ENCODE data around the gene CACNA2D1.

CACNA2D1 gene

GRCh38 chr7:81929386-81929785 lies 514.2 kb downstream of the CACNA2D1 start:
- no peak for FAIRE-seq

DNA sequence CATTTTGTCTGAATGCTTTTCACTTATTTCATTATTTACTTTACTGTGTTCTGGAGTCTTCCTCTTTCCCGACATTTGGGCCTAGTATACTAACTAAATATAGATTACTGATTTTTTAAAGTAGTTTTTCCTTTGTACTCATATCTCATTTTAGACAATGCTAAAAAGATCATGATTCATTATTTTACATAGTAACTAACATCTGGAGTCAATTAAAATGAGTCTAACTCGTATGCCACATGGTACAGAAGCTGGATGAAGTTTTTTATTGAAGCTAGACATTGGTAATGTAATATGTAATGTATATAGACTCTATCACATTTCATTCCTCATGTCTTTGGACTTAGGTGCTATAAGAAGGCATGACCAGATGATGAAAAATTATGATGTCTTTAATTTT lies 517.4 kb downstream of the CACNA2D1 start:
- no peak for FAIRE-seq

DNA sequence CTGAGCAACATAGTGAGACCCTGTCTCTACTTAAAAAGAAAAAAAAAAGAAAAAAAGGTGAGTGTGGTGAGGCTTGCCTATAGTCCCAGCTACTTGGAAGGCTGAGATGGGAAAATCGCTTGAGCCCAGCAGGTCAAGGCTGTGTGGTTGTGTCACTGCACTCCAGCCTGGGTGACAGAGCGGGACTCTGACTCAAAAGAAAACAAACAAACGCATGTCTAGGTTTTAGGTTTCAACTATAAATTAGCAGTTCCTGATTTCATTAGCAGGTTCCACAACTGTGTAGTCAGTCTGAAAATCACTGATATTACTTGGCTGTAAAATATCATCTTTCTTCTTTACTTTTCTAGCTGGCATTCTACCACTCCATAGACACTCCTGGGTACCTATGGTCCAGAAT lies 518.0 kb downstream of the CACNA2D1 start:
- no peak for FAIRE-seq

DNA sequence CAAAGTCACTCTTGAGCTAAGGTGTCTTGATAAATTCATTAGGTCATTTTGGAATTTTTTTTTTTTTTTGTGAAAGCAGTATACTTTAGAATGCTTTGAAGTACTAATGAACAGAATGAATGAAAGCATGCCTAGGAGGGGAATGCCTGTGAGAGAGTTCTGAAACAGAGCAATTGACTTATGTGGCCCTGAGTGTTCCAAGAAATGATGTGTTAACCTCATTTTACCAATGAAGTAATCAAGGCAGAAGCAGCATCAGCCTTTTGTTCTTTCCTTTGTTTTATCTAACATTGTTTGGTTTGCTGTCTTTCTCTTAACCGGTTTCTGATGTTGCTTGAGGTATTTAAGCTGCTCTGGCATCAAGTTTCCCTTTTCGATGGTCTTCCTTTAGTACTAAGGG lies 519.1 kb downstream of the CACNA2D1 start:
- FAIRE-seq: no peak

- no peak for FAIRE-seq
Measured at GRCh38 chr7:81919494-81919893, 524.1 kb downstream of the CACNA2D1 start.

- FAIRE-seq: no peak
Measured at GRCh38 chr7:81908220-81908619, 535.4 kb downstream of the CACNA2D1 start.

DNA sequence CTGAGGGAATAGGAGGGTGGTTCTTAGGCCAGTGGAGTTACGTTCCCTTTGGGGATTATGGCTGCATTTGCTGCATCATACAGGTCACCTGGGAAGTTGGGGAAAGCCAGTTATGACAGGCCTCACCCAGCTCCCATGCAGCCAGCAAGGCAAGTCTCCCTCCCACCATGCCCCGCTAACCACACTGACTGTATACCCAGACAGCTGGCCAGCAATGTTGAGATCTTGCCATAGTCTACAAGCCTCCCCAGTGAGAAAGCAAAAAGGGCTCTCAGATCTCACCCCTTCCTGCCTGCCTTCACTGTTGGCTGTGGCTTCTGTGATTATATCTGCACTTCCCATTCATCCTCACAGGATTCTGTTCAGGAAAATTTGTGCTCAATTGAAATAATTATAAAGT lies 540.5 kb downstream of the CACNA2D1 start:
- no peak for FAIRE-seq

DNA sequence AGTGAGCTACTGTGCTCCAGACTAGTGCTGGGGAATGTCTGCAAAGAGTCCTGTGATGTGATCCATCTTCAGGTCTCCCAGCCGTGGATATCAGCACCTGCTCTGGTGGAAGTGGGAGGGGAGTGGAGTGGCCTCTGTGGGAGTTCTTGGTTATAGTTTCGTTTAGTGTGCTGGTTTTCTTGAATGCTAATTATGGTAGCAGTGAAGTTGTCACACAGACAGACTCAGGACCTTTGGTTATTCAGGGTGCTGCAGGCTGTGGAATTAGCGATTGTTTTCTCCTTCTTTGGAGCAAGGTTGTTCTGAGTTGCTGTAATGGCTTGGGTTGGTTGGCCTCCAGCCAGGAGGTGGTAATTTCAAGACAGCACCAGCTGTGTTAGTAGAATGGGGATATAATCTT lies 541.0 kb downstream of the CACNA2D1 start:
- no peak for FAIRE-seq
